ENCODE results near the gene GSTO1.

GSTO1 gene

GRCh38 chr10:104252368-104252767 lies 2.3 kb upstream of the GSTO1 start:
- Histone ChIP-seq H3K9me3 (ENCODE audit: insufficient read depth, low read depth, low read length) (no peaks in the 10 kb centered on the region), H3K36me3 (ENCODE audit: insufficient read depth, low read depth, low read length) (no peaks in the 10 kb centered on the region), H3K27ac (ENCODE audit: low read length) (no peak overlapping the region), H3K4me3 (ENCODE audit: low read length) (peak overlapping the region; percentile 73; the same call in 1 of the 2 replicates), H3K4me1 (ENCODE audit: insufficient read depth, low read length) (peaks cover 36% of the 10 kb centered on the region), H3K9ac (ENCODE audit: low read depth, low read length) (no peak overlapping the region), H3K27me3 (ENCODE audit: insufficient read depth, low read length) (peaks cover 49% of the 10 kb centered on the region)

- H3K36me3 ChIP-seq (ENCODE audit: insufficient read depth, low read depth, low read length), result peaks cover 3% of the 10 kb centered on the region
- H3K4me1 ChIP-seq (ENCODE audit: insufficient read depth, low read length), result peaks cover 36% of the 10 kb centered on the region
- H3K27ac ChIP-seq (ENCODE audit: low read length), result no peak overlapping the region
- no peaks in the 10 kb centered on the region for H3K9me3 ChIP-seq (ENCODE audit: insufficient read depth, low read depth, low read length)
- peak overlapping the region; percentile 73 for H3K4me3 ChIP-seq (ENCODE audit: low read length)
- peaks cover 49% of the 10 kb centered on the region for H3K27me3 ChIP-seq (ENCODE audit: insufficient read depth, low read length)
- H3K9ac ChIP-seq (ENCODE audit: low read depth, low read length), result no peak overlapping the region
Measured at GRCh38 chr10:104253106-104253505, 1.6 kb upstream of the GSTO1 start.

GRCh38 chr10:104253606-104254410 lies 884 bp upstream of the GSTO1 start:
- Histone ChIP-seq H3K36me3 (ENCODE audit: insufficient read depth, low read depth, low read length) (peaks cover 10% of the 10 kb centered on the region), H3K27me3 (ENCODE audit: insufficient read depth, low read length) (peaks cover 49% of the 10 kb centered on the region), H3K4me1 (ENCODE audit: insufficient read depth, low read length) (peaks cover 36% of the 10 kb centered on the region), H3K27ac (ENCODE audit: low read length) (no peak overlapping the region), H3K9me3 (ENCODE audit: insufficient read depth, low read depth, low read length) (no peaks in the 10 kb centered on the region), H3K9ac (ENCODE audit: low read depth, low read length) (peak overlapping the region; percentile 75; the same call in 1 of the 2 replicates), H3K4me3 (ENCODE audit: low read length) (peak overlapping the region; percentile 73)

DNA sequence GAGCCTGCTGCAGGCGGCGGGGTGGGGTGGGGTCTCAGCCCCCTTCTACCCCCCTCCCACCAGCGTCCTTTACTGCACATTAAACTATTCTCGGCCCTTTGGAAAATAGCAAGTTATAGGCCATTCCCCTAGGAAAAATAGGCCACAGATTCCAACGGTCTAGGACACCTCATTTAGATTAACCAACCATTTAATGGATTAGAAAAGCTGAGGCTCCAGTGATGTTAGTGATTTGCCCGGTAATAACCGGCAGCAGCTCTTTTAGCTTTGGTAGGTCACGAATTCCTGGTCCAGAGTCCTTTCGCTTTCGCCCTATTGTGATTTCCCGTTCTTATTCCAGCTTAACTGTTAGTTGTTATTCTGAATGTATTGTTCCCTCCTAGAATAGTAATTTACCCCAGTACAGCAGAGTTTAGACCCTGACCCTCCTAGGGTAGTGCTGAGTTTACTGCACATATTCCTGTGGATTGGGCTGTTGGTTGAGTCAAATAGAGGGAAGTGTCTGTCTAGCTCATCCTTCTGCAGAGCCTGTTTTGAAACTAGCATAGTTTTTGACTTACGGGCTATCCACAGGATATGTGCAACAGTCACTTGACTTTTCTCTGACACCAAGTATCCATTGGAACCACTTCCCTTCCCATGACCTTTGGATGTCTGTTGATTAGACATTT lies 754 bp downstream of the GSTO1 start:
- peaks cover 35% of the 10 kb centered on the region for H3K4me1 ChIP-seq (ENCODE audit: insufficient read depth, low read length)

DNA sequence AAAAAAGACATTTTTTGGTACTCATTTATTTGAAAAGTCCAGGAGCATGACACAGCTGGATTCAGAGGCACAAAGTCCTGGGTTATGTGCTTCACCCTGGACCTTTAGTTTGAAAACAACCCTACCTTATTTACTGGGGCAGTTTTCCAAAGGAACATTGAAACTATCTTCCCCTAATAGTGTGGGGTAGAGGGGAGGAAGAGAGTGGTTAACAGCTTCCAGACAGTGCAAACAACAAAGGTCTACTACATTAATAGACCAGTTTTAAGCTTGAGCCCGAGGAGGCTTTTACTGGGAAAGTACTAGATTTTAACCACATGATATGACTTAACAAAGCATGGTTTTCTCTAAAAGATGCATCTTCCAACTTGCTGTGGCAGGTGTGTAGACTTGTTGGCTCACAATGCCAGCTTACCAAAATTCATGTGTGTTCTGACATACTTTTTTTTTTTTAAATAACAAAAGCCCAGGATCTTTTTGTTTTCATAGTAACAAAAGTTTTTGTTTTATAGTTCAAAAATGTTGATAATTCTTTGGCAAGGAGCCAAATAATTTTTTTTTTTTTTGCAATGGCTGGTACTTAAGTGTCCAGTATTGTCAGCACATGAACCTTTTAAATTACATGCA lies 1.8 kb downstream of the GSTO1 start:
- Histone ChIP-seq H3K27ac (ENCODE audit: low read length) (no peak overlapping the region), H3K27me3 (ENCODE audit: insufficient read depth, low read length) (peaks cover 49% of the 10 kb centered on the region), H3K36me3 (ENCODE audit: insufficient read depth, low read depth, low read length) (peaks cover 36% of the 10 kb centered on the region), H3K4me1 (ENCODE audit: insufficient read depth, low read length) (peaks cover 28% of the 10 kb centered on the region), H3K4me3 (ENCODE audit: low read length) (peak overlapping the region; percentile 73), H3K9ac (ENCODE audit: low read depth, low read length) (no peak overlapping the region), H3K9me3 (ENCODE audit: insufficient read depth, low read depth, low read length) (no peaks in the 10 kb centered on the region)

More for the DNA sequence above, 754 bp downstream of the GSTO1 start:
- peaks cover 26% of the 10 kb centered on the region for H3K36me3 ChIP-seq (ENCODE audit: insufficient read depth, low read depth, low read length)
- no peak overlapping the region for H3K27ac ChIP-seq (ENCODE audit: low read length)
- H3K9me3 ChIP-seq (ENCODE audit: insufficient read depth, low read depth, low read length), result no peaks in the 10 kb centered on the region
- peaks cover 49% of the 10 kb centered on the region for H3K27me3 ChIP-seq (ENCODE audit: insufficient read depth, low read length)
- H3K9ac ChIP-seq (ENCODE audit: low read depth, low read length), result peak overlapping the region; percentile 75
- peak overlapping the region; percentile 73 for H3K4me3 ChIP-seq (ENCODE audit: low read length)

GRCh38 chr10:104257235-104257634 lies 2.5 kb downstream of the GSTO1 start:
- Histone ChIP-seq H3K4me3 (ENCODE audit: low read length) (no peak overlapping the region), H3K36me3 (ENCODE audit: insufficient read depth, low read depth, low read length) (peaks cover 43% of the 10 kb centered on the region), H3K9me3 (ENCODE audit: insufficient read depth, low read depth, low read length) (no peaks in the 10 kb centered on the region), H3K9ac (ENCODE audit: low read depth, low read length) (no peak overlapping the region), H3K27me3 (ENCODE audit: insufficient read depth, low read length) (peaks cover 41% of the 10 kb centered on the region), H3K27ac (ENCODE audit: low read length) (no peak overlapping the region), H3K4me1 (ENCODE audit: insufficient read depth, low read length) (peaks cover 26% of the 10 kb centered on the region)

- Histone ChIP-seq H3K4me1 (ENCODE audit: insufficient read depth, low read length) (peaks cover 16% of the 10 kb centered on the region), H3K9ac (ENCODE audit: low read depth, low read length) (no peak overlapping the region), H3K9me3 (ENCODE audit: insufficient read depth, low read depth, low read length) (no peaks in the 10 kb centered on the region), H3K27ac (ENCODE audit: low read length) (no peak overlapping the region), H3K4me3 (ENCODE audit: low read length) (no peak overlapping the region), H3K27me3 (ENCODE audit: insufficient read depth, low read length) (peaks cover 34% of the 10 kb centered on the region), H3K36me3 (ENCODE audit: insufficient read depth, low read depth, low read length) (peaks cover 50% of the 10 kb centered on the region)
Measured at GRCh38 chr10:104258209-104258608, 3.5 kb downstream of the GSTO1 start.

GRCh38 chr10:104259456-104259855 lies 4.8 kb downstream of the GSTO1 start:
- Histone ChIP-seq H3K9ac (ENCODE audit: low read depth, low read length) (no peak overlapping the region), H3K27me3 (ENCODE audit: insufficient read depth, low read length) (peaks cover 22% of the 10 kb centered on the region; the same call in 1 of the 2 replicates), H3K4me1 (ENCODE audit: insufficient read depth, low read length) (peaks cover 6% of the 10 kb centered on the region), H3K36me3 (ENCODE audit: insufficient read depth, low read depth, low read length) (peaks cover 61% of the 10 kb centered on the region), H3K4me3 (ENCODE audit: low read length) (no peak overlapping the region), H3K27ac (ENCODE audit: low read length) (no peak overlapping the region), H3K9me3 (ENCODE audit: insufficient read depth, low read depth, low read length) (no peaks in the 10 kb centered on the region)

GRCh38 chr10:104259999-104260774 lies 5.5 kb downstream of the GSTO1 start:
- Histone ChIP-seq H3K36me3 (ENCODE audit: insufficient read depth, low read depth, low read length) (peaks cover 68% of the 10 kb centered on the region), H3K9ac (ENCODE audit: low read depth, low read length) (no peak overlapping the region), H3K9me3 (ENCODE audit: insufficient read depth, low read depth, low read length) (no peaks in the 10 kb centered on the region), H3K4me1 (ENCODE audit: insufficient read depth, low read length) (peaks cover 5% of the 10 kb centered on the region), H3K27me3 (ENCODE audit: insufficient read depth, low read length) (peaks cover 15% of the 10 kb centered on the region; the same call in 1 of the 2 replicates), H3K4me3 (ENCODE audit: low read length) (no peak overlapping the region), H3K27ac (ENCODE audit: low read length) (no peak overlapping the region)

DNA sequence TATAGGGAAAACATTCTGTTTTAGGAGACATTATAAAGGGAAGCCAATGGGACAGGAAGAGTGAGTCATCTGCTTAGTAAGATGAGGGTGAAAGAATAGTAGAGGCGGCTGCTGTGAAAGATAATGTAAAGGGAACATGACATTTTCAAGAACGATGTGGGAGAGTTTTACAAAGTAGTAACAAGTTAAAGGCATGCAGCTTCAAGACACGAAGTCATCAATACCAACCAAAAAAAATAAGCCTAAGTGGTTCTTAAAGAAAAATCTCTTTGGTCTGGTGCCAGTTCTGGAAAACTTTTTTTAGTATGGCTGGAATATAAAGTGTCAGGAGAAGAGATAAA lies 6.1 kb downstream of the GSTO1 start:
- Histone ChIP-seq H3K27ac (ENCODE audit: low read length) (no peak overlapping the region), H3K9ac (ENCODE audit: low read depth, low read length) (no peak overlapping the region), H3K36me3 (ENCODE audit: insufficient read depth, low read depth, low read length) (peaks cover 74% of the 10 kb centered on the region), H3K9me3 (ENCODE audit: insufficient read depth, low read depth, low read length) (no peaks in the 10 kb centered on the region), H3K4me3 (ENCODE audit: low read length) (no peak overlapping the region), H3K27me3 (ENCODE audit: insufficient read depth, low read length) (peaks cover 9% of the 10 kb centered on the region; the same call in 1 of the 2 replicates), H3K4me1 (ENCODE audit: insufficient read depth, low read length) (peaks cover 4% of the 10 kb centered on the region)

- H3K4me3 ChIP-seq (ENCODE audit: low read length), result no peak overlapping the region
- no peaks in the 10 kb centered on the region for H3K9me3 ChIP-seq (ENCODE audit: insufficient read depth, low read depth, low read length)
- H3K27me3 ChIP-seq (ENCODE audit: insufficient read depth, low read length), result no peaks in the 10 kb centered on the region; the same call in 1 of the 2 replicates
- H3K9ac ChIP-seq (ENCODE audit: low read depth, low read length), result no peak overlapping the region
- no peak overlapping the region for H3K27ac ChIP-seq (ENCODE audit: low read length)
- peaks cover 83% of the 10 kb centered on the region for H3K36me3 ChIP-seq (ENCODE audit: insufficient read depth, low read depth, low read length)
- H3K4me1 ChIP-seq (ENCODE audit: insufficient read depth, low read length), result no peaks in the 10 kb centered on the region; the same call in 1 of the 2 replicates
Measured at GRCh38 chr10:104262055-104262454, 7.4 kb downstream of the GSTO1 start.
